ENCODE measurements around the gene YWHAQ.

- TF ChIP-seq CTCF (IDR thresholded peaks at IDR 0.05) (no peak), POLR2A (IDR thresholded peaks at IDR 0.05) (no peak)
These were observed 40.2 kb downstream of the YWHAQ start for GRCh38 chr2:9590641-9591040.

Measured in esophagus squamous epithelium (tissue), 4 donors.